Sigmoid colon (tissue), 4 donors: ENCODE results near the gene STARD3NL.

Experiments
- POLR2AphosphoS5 ChIP-seq, 4 donors: sonication (generic); formaldehyde crosslinking; IDR thresholded peaks; one replicate each; pipeline ENCODE4 v1.6.1; 2017; ENCODE audit warnings: antibody characterized with exemption in 4 of 4
- TF ChIP-seq, protein P1 (sequence below), 4 experiments: fragments of 450-650 bp in 3 of 4; fragments of 200-600 bp in 1 of 4; IDR thresholded peaks; one replicate each; pipeline ENCODE4 v1.5.1; 2016 to 2019; ENCODE audit warnings: antibody characterized with exemption in 4 of 4, mild to moderate bottlenecking in 3 of 4, moderate library complexity in 2 of 4

DNA sequence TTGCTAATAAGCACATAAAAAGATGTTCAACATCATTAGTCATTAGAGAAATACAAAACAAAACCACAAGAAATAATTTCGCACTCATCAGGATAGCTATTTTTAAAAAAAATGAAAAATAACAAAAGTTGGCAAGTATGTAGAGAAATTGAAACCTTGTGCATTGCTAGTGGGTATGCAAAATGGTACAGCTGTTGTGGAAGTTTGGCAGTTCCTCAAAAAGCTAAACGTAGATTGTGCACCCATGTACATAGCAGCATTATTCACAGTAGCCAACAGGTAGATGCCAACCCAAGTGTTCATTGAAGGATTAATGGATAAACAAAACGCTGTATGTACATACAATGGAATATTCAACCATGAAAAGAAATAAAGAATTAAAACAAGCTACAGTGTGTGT lies 35.3 kb upstream of the STARD3NL start:
- TF ChIP-seq, protein P1, sequence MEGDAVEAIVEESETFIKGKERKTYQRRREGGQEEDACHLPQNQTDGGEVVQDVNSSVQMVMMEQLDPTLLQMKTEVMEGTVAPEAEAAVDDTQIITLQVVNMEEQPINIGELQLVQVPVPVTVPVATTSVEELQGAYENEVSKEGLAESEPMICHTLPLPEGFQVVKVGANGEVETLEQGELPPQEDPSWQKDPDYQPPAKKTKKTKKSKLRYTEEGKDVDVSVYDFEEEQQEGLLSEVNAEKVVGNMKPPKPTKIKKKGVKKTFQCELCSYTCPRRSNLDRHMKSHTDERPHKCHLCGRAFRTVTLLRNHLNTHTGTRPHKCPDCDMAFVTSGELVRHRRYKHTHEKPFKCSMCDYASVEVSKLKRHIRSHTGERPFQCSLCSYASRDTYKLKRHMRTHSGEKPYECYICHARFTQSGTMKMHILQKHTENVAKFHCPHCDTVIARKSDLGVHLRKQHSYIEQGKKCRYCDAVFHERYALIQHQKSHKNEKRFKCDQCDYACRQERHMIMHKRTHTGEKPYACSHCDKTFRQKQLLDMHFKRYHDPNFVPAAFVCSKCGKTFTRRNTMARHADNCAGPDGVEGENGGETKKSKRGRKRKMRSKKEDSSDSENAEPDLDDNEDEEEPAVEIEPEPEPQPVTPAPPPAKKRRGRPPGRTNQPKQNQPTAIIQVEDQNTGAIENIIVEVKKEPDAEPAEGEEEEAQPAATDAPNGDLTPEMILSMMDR (IDR thresholded peaks at IDR 0.05) = no peak
- no peak for TF ChIP-seq POLR2AphosphoS5 (IDR thresholded peaks at IDR 0.05)
